IPS-11a (cell line): ENCODE results near the gene DPP8.
A peak's percentile ranks its signal among the peaks of the same experiment; 100 is the strongest.

Source experiments
- H3K4me3 ChIP-seq: one replicate; pipeline ENCODE4 v1.5.1; 2013; ENCODE audit warnings: low read depth, low read length, control low read depth

The DPP8 gene

DNA sequence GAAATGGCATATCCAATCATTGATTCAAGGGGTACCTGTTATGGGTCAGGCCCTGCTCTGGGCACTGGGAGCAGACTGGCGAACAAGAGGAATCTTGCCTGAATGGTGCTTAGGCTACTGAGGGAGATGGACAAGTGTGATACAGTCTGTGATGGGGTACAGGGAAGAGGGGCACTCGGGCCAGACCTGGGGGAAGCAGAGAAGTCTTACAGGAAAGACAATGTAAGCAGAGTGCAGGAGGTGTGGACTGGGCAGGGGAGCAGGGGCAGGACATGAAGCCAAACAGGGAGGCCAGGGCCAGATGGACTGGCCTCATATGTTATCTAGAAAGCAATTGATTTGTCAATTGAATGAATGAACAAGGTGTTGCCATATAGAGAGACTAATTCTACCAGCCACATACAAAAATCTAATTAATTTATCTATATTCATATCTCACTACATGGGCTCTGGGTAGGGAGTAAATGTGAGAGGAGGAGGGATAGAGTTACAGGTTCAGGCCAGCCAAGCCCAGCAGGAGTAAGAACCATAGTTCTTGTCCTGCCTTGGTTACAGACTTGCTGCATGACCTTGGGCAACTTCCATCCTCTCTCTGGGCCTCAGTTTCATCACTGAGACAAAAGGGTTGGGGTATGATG is 91.2 kb downstream of the DPP8 start:
- no peak overlapping the region for H3K4me3 ChIP-seq

GRCh38 chr15:65424683-65425082 is 92.8 kb downstream of the DPP8 start:
- H3K4me3 ChIP-seq = no peak overlapping the region

DNA sequence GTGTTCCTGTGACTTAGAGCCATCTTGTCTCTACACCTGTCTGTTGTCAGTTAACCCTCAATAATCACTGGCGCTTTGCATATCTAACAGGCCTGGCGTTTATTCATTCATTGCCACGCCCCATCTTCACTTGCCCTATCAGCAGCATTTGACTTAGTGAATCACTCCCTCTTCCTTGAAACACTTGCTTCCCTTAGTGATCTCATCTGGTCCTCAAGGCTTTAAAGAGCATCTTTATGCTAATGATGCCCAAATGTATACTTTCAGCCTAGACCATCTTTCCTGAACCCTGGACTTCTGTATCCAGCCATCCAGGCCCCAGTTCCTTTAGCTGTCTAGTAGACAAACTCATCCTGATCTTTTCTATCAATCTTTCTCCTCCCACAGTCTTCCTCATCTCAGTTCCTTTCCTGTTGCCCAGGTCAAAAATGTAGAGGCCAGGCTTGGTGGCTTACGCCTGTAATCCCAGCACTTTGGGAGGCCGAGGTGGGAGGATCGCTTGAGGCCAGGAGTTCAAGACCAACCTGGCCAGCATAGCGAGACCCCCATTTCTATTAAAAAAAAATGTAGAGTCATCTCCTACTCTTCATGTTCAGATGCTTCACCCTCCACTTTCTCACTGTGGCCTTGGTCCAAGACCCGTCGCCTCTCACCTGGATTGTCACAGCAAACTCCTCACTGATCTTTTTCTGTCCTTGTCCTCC is 93.4 kb downstream of the DPP8 start:
- no peak overlapping the region for H3K4me3 ChIP-seq

DNA sequence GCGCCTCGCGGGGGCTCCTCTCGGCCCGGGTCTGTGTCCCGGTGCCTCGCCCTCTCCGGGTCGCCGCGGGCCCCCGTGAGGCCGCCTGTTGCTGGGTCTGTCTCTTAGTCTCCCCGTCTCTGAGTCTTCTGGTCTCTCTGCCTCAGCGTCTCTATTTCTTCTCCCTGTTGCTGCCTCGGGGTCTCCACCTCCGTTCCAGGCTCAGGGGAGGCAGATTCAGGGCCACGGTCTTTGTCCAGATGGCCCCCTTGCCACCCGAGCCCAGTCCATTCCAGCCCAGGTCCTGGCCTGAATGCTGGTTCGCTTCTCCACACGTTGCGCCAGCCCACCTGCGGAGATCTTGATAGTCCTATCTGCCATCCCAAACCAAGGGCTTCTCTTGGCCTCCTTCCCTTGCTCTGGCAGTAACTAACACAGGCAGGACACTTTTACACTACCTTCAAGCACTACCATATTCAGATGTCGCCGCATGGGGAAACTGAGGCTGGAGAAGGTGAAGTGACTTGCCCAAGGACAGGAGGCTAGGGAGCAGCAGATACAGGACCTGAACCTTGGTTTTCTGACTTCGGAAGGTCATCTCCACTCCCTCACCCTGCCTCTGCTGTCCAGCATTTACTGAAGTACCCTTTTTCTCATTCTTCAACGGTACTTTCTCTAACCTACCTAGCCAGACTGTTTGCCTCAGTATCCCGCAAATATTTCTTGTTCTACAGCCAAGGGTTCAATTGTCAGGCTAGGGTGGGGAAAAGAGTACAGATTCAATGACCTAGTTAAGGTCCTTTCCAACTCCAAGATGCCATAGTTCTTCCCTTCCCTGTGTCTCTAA is 94.1 kb downstream of the DPP8 start:
- H3K4me3 ChIP-seq = peak overlapping the region; percentile 45

DNA sequence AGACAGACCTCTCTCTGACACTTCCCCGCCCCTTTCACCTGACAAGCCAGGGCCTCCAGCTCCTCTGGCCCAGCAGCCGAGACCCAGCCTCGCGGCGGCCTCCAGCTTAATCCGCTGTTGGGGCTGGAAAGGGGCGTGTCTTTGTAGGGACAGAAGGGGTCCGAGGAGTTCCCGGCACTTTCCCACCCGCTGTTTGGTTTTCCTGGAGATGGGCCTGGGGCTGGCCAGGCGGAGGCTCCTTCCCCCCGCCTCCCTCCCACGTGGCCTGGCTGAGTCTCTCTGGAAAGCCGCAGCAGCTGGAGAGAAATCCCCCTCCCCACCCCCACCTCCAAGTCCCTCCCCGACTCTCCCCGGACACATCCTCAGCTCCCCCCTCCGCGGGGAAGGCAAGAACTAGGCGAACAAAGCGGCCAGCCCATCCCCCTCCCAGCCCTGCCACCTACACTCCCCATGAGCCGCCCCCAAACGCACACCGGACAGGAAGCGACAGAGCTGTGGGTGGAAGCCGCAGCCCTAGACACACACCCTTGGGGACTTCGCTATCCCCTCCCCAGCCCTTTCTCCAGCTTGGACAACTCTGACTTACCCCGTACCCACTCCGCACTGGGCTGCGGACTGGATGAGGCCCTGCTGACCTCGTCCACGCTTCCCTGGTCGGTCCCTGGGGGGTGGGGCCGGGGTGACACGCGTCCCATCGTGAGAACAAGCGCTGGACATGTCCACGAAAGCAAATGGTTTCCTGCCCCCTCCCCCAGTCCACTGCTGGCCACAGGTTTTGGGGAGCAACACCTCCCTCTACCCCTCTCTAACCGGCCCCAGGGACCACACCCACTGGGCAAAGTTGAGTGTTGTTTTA is 95.9 kb downstream of the DPP8 start:
- H3K4me3 ChIP-seq = peak overlapping the region; percentile 60

GRCh38 chr15:65420975-65421359 is 96.5 kb downstream of the DPP8 start:
- peak overlapping the region; percentile 60 for H3K4me3 ChIP-seq

- H3K4me3 ChIP-seq = no peak overlapping the region
Observed at GRCh38 chr15:65418596-65418995, 98.9 kb downstream of the DPP8 start.

GRCh38 chr15:65416845-65417416 is 100.6 kb downstream of the DPP8 start:
- no peak overlapping the region for H3K4me3 ChIP-seq

- H3K4me3 ChIP-seq = no peak overlapping the region
Observed at GRCh38 chr15:65414841-65415621, 102.5 kb downstream of the DPP8 start.

DNA sequence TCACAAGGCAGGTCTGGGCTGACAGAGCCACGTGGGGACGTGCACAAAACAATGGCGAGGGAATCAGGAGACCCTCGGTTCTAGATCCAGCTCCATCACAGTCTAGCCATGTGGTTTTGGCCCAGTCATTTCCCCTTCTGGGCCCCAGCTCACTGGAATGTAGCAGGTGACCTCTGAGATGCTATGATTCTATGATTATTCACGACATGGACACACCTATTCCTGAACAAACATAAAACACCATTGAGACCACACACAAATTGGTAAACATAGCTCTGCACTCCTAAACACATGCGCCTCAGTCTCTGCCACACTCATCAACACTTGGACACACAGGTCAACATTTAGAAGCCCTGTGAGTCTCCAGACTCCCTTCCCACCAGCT is 103.7 kb downstream of the DPP8 start:
- H3K4me3 ChIP-seq = no peak overlapping the region

GRCh38 chr15:65413051-65413759 is 104.3 kb downstream of the DPP8 start:
- H3K4me3 ChIP-seq = no peak overlapping the region

GRCh38 chr15:65412556-65412955 is 104.9 kb downstream of the DPP8 start:
- H3K4me3 ChIP-seq = no peak overlapping the region

GRCh38 chr15:65411465-65412071 is 105.9 kb downstream of the DPP8 start:
- no peak overlapping the region for H3K4me3 ChIP-seq

GRCh38 chr15:65410972-65411371 is 106.5 kb downstream of the DPP8 start:
- no peak overlapping the region for H3K4me3 ChIP-seq

- H3K4me3 ChIP-seq = no peak overlapping the region
Observed at GRCh38 chr15:65410036-65410435, 107.5 kb downstream of the DPP8 start.

DNA sequence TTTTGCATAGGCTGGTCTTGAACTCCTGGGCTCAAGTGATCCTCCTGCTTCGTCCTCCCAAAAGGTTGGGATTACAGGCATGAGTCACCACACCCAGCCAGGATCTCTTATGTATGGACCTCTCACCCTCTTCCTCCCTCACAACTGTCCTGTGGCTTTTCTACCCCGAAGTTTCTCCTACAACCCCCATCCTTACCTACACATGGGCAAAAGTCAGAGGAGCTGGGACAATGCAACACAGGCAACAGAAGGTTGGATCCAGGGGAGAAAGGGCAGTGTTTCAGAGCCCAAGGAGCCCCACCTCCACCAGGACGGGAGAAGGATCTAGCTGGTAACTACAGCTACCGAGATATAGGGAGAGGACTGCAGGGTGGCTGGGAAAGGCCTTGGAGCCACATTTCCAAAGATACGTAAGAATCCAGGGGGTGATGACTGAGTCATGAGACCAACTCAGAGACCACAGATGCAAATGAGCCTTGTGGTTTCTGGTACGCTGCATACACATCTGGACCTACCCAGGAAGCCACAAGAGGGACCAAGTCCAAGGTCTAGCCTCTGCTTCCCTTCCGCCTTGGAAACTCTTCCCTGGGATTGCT is 108.4 kb downstream of the DPP8 start:
- no peak overlapping the region for H3K4me3 ChIP-seq

- H3K4me3 ChIP-seq = no peak overlapping the region
Observed at GRCh38 chr15:65408324-65409035, 109.0 kb downstream of the DPP8 start.
